Spinal cord (tissue), 10 donors: ENCODE measurements around the gene EWSR1. TPM values are rescaled to one million over a fixed set of nuclear protein-coding genes. Genes with fewer than 3 reads are reported as not detected.
A peak's percentile ranks its signal among the peaks of the same experiment; 100 is the strongest.

Experiments used
- DNase-seq, 6 donors: peaks; one replicate each; pipeline versions ENCODE4 v3.0.0 to v3.0.0-alpha.2; 2013 to 2015; ENCODE audit warnings: low spot score in 6 of 6, low read depth in 4 of 6
- H3K27ac ChIP-seq: one replicate; pipeline ENCODE4 v1.5.1; 2013; ENCODE audit warnings: low read depth, low read length, control low read depth
- H3K27me3 ChIP-seq: one replicate; pipeline ENCODE4 v1.6.1; 2013; ENCODE audit warnings: low read length; ENCODE audit not compliant: control insufficient read depth, insufficient read depth
- H3K36me3 ChIP-seq: one replicate; pipeline ENCODE4 v1.6.1; 2013; ENCODE audit warnings: low read length; ENCODE audit not compliant: control insufficient read depth, insufficient read depth
- H3K4me1 ChIP-seq: one replicate; pipeline ENCODE4 v1.6.1; 2013; ENCODE audit warnings: low read length; ENCODE audit not compliant: control insufficient read depth, insufficient read depth
- H3K4me3 ChIP-seq: one replicate; pipeline ENCODE4 v1.5.1; 2013; ENCODE audit warnings: low read depth, low read length, control low read depth
- H3K9me3 ChIP-seq: one replicate; pipeline ENCODE4 v1.6.1; 2013; ENCODE audit warnings: low read length; ENCODE audit not compliant: control insufficient read depth, insufficient read depth
- WGBS: methylation state at CpG from one replicate; pipeline ENCODE4 v1.1.5; 2013; ENCODE audit warnings: missing lambda C conversion rate; ENCODE audit not compliant: insufficient coverage; 5-methylcytosine and 5-hydroxymethylcytosine counted together
- polyA plus RNA-seq, 2 donors: library from polyadenylated mRNA; unstranded; fragments of 120-200 nt; gene quantifications; one replicate each; pipeline ENCODE4 v1.2.1, GENCODE V29; 2013; ENCODE audit not compliant: insufficient read length in 2 of 2
- total RNA-seq, 2 donors: library from RNA; depleted of rRNA in 1 of 2; stranded (reverse); fragments of 120-200 nt in 1 of 2; fragments of >200 nt in 1 of 2; gene quantifications; one replicate each; pipeline versions ENCODE4 v1.2.3 to v1.2.4, GENCODE V29; 2013 to 2014
- donor health status: healthy.

EWSR1 gene
- total and polyA plus RNA-seq, 4 donors = 114 to 316 (median 248) TPM

- Histone ChIP-seq H3K9me3 (no peaks in the 10 kb centered on the region), H3K4me3 (no peak overlapping the region), H3K36me3 (peaks cover 75% of the 10 kb centered on the region), H3K4me1 (no peaks in the 10 kb centered on the region), H3K27ac (no peak overlapping the region), H3K27me3 (no peaks in the 10 kb centered on the region)
- 88% methylated on average over 11 of the region's 17 CpGs for WGBS
- no peak for DNase-seq
Observed at GRCh38 chr22:29258407-29259252, 9.4 kb upstream of the EWSR1 start.

GRCh38 chr22:29259253-29259899 is 8.7 kb upstream of the EWSR1 start:
- no peaks in the 10 kb centered on the region for H3K9me3 ChIP-seq
- 69% methylated on average over 10 of the region's 11 CpGs for WGBS
- H3K27me3 ChIP-seq = no peaks in the 10 kb centered on the region
- no peak overlapping the region for H3K27ac ChIP-seq
- DNase-seq = no peak
- peaks cover 74% of the 10 kb centered on the region for H3K36me3 ChIP-seq
- H3K4me1 ChIP-seq = no peaks in the 10 kb centered on the region
- H3K4me3 ChIP-seq = no peak overlapping the region

- H3K4me3 ChIP-seq = no peak overlapping the region
- H3K9me3 ChIP-seq = no peaks in the 10 kb centered on the region
- H3K27me3 ChIP-seq = no peaks in the 10 kb centered on the region
- no peaks in the 10 kb centered on the region for H3K4me1 ChIP-seq
- no peak overlapping the region for H3K27ac ChIP-seq
- no peak for DNase-seq
- peaks cover 76% of the 10 kb centered on the region for H3K36me3 ChIP-seq
- WGBS = 93% methylated on average over 7 of the region's 13 CpGs
Observed at GRCh38 chr22:29260031-29260560, 8.0 kb upstream of the EWSR1 start.

GRCh38 chr22:29260601-29261315 is 7.3 kb upstream of the EWSR1 start:
- DNase-seq = no peak
- peaks cover 76% of the 10 kb centered on the region for H3K36me3 ChIP-seq
- H3K4me1 ChIP-seq = peaks cover under 1% of the 10 kb centered on the region
- H3K9me3 ChIP-seq = no peaks in the 10 kb centered on the region
- no peak overlapping the region for H3K27ac ChIP-seq
- WGBS = 92% methylated on average over 17 of the region's 17 CpGs
- H3K27me3 ChIP-seq = no peaks in the 10 kb centered on the region
- H3K4me3 ChIP-seq = no peak overlapping the region

GRCh38 chr22:29263791-29264276 is 4.2 kb upstream of the EWSR1 start:
- no peak overlapping the region for H3K4me3 ChIP-seq
- no peaks in the 10 kb centered on the region for H3K9me3 ChIP-seq
- DNase-seq = no peak
- peaks cover 58% of the 10 kb centered on the region for H3K36me3 ChIP-seq
- 92% methylated on average over 13 of the region's 14 CpGs for WGBS
- no peak overlapping the region for H3K27ac ChIP-seq
- peaks cover 18% of the 10 kb centered on the region for H3K4me1 ChIP-seq
- no peaks in the 10 kb centered on the region for H3K27me3 ChIP-seq

GRCh38 chr22:29265305-29265704 is 2.8 kb upstream of the EWSR1 start:
- Histone ChIP-seq H3K4me1 (peaks cover 18% of the 10 kb centered on the region), H3K4me3 (no peak overlapping the region), H3K27ac (no peak overlapping the region), H3K9me3 (no peaks in the 10 kb centered on the region), H3K36me3 (peaks cover 43% of the 10 kb centered on the region), H3K27me3 (no peaks in the 10 kb centered on the region)
- WGBS = 92% methylated on average over 6 of the region's 7 CpGs
- no peak for DNase-seq

- H3K4me1 ChIP-seq = peaks cover 18% of the 10 kb centered on the region
- H3K27ac ChIP-seq = no peak overlapping the region
- 66% methylated on average over 4 of the region's 4 CpGs for WGBS
- no peaks in the 10 kb centered on the region for H3K27me3 ChIP-seq
- H3K4me3 ChIP-seq = no peak overlapping the region
- no peaks in the 10 kb centered on the region for H3K9me3 ChIP-seq
- H3K36me3 ChIP-seq = peaks cover 37% of the 10 kb centered on the region
- no peak for DNase-seq
Observed at GRCh38 chr22:29265929-29266328, 2.1 kb upstream of the EWSR1 start.

- 19% methylated on average over 13 of the region's 13 CpGs for WGBS
- Histone ChIP-seq H3K9me3 (no peaks in the 10 kb centered on the region), H3K4me1 (peaks cover 18% of the 10 kb centered on the region), H3K4me3 (peak overlapping the region; percentile 100), H3K27ac (peak overlapping the region; percentile 33), H3K36me3 (peaks cover 32% of the 10 kb centered on the region), H3K27me3 (no peaks in the 10 kb centered on the region)
- no peak for DNase-seq
Observed at GRCh38 chr22:29266564-29267461, 1.3 kb upstream of the EWSR1 start.
